ENCODE data around the gene C5orf52. TPM values are rescaled to one million over a fixed set of nuclear protein-coding genes. Genes with fewer than 3 reads are reported as not detected.

Gene C5orf52
- total RNA-seq, 1 donor from 2014 or later: not detected

DNA sequence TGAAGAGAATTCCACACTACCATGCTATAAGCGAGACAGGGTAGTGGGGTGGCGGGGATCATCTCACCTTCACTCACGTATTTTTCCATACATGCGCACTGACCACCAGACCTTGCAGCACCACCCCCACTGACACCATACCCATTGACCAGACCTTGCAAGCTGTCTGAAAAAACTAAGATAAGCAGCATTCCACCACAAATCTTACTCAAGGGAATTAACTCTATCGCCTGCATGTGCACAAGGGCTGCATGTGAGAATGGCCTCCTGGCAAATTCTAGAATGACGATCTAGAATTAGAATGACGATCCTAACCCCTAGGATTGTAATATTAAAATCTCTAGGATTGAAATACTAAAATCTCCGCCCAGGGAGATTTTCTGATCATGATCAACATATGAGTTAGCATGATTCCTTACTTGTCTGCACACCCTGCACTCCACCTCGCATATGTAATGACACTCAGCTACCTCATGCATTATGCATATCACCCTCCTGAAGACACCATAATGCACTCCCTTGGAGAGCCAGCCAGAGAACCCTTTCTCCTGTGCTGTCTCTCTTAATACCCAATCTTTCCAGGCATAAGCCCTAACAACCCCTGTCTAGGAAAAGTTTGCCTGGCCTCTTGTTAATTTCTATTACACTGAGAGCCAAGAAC is 30.8 kb upstream of the C5orf52 start:
- H3K36me3 Mint-ChIP-seq (ENCODE audit: low read depth, unreplicated experiment): no peaks in the 10 kb centered on the region

DNA sequence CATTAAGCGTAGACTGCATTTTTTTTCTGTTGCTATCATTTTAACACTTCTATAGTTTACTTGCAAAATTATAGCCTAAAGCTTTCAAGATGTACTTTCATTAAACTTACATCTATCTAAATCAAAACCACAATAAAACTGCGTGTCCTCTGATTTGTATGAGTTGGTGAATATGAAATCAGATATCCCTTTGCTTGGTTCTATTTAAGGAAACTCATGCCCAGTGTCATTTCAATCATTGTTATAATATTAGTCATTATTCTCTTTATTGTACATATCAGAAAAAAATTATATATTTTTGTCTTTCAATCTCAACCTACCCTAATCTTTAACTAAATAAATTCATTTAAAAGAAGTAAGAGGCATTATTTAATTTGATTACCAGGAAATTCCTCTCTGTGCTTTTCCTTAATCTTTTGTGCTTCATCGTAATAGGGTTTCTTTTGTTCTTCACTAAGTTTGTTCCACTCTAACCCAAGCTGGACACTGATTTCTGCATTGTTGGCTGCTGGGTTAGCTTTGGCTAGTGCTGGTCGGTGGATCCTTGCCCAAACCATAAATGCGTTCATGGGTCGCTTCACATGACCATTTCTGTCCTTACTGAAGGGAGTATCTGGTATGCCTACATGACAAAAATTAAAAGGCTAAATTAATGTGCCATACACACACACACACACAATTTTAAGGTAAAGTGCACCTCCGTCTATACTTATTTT is 22.9 kb upstream of the C5orf52 start:
- Mint-ChIP-seq H3K4me1 (ENCODE audit: unreplicated experiment) (peaks cover 6% of the 10 kb centered on the region), H3K27ac (ENCODE audit: unreplicated experiment) (no peak overlapping the region), H3K4me3 (ENCODE audit: unreplicated experiment) (no peak overlapping the region), H3K9me3 (ENCODE audit: unreplicated experiment) (peaks cover 6% of the 10 kb centered on the region), H3K36me3 (ENCODE audit: low read depth, unreplicated experiment) (peaks cover 9% of the 10 kb centered on the region), H3K27me3 (ENCODE audit: unreplicated experiment) (no peaks in the 10 kb centered on the region)
- TF ChIP-seq, protein P1, sequence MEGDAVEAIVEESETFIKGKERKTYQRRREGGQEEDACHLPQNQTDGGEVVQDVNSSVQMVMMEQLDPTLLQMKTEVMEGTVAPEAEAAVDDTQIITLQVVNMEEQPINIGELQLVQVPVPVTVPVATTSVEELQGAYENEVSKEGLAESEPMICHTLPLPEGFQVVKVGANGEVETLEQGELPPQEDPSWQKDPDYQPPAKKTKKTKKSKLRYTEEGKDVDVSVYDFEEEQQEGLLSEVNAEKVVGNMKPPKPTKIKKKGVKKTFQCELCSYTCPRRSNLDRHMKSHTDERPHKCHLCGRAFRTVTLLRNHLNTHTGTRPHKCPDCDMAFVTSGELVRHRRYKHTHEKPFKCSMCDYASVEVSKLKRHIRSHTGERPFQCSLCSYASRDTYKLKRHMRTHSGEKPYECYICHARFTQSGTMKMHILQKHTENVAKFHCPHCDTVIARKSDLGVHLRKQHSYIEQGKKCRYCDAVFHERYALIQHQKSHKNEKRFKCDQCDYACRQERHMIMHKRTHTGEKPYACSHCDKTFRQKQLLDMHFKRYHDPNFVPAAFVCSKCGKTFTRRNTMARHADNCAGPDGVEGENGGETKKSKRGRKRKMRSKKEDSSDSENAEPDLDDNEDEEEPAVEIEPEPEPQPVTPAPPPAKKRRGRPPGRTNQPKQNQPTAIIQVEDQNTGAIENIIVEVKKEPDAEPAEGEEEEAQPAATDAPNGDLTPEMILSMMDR (IDR thresholded peaks at IDR 0.05; ENCODE audit: unreplicated experiment): no peak
- no peak for DNase-seq (ENCODE audit: low spot score)

More for the DNA sequence above, 30.8 kb upstream of the C5orf52 start:
- Mint-ChIP-seq H3K27ac (ENCODE audit: unreplicated experiment) (no peak overlapping the region), H3K9me3 (ENCODE audit: unreplicated experiment) (no peaks in the 10 kb centered on the region), H3K4me1 (ENCODE audit: unreplicated experiment) (peaks cover 8% of the 10 kb centered on the region), H3K4me3 (ENCODE audit: unreplicated experiment) (no peak overlapping the region), H3K27me3 (ENCODE audit: unreplicated experiment) (no peaks in the 10 kb centered on the region)
- DNase-seq (ENCODE audit: low spot score): no peak
- TF ChIP-seq, protein P1 (IDR thresholded peaks at IDR 0.05; ENCODE audit: unreplicated experiment): no peak

DNA sequence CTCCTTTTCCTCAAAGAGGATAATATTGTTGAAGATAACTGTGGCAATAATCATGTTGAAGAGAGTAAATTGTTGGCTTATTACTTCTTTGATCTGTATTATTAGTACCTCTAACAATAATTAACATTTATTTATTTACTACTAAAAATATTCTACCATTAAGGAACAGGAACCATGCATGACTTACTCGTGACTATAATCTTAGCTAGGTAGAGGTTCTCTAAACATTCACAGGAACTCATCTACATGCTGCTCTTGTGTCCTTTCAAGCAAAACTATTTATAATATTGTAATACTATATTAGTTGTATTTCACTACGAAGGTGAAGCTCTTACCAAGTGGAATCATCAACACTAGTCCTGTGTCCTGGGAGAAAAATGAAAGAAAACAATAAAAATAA is 22.2 kb upstream of the C5orf52 start:
- Mint-ChIP-seq H3K9me3 (ENCODE audit: unreplicated experiment) (peaks cover 6% of the 10 kb centered on the region), H3K36me3 (ENCODE audit: low read depth, unreplicated experiment) (peaks cover 9% of the 10 kb centered on the region), H3K4me3 (ENCODE audit: unreplicated experiment) (no peak overlapping the region), H3K27me3 (ENCODE audit: unreplicated experiment) (no peaks in the 10 kb centered on the region), H3K4me1 (ENCODE audit: unreplicated experiment) (peaks cover 6% of the 10 kb centered on the region), H3K27ac (ENCODE audit: unreplicated experiment) (no peak overlapping the region)
- TF ChIP-seq, protein P1 (IDR thresholded peaks at IDR 0.05; ENCODE audit: unreplicated experiment): no peak
- DNase-seq (ENCODE audit: low spot score): no peak

DNA sequence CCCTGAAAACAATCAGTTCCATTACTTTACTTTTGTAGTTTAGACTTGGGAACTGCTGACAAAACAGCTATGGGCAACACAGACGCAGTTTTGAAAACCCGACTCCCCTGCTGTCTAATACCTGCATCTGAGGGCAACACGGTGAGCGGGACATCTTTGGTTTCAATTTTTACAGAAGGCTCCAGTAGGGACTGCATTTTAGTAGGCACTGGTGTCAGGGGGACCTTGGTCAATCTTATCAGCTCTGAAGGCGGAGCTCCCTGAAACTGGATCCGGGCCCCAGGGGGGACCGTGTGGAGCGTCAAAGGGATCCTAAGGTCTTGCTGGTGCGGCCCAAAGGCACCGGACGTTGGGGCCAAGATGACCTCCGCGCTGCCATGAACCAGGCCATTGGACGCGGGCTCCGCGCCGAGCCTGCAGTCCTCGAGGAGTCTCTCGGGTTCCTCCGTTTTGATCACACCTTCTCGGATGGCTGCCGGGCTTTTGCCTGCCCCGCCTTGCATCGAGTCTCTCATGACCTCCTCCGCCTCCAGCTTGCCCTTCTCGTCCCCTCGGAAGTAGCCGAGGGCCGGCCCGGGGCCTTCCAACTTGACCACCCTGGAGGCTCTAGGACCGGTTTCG is 20.2 kb upstream of the C5orf52 start:
- DNase-seq (ENCODE audit: low spot score): no peak
- Mint-ChIP-seq H3K36me3 (ENCODE audit: low read depth, unreplicated experiment) (peaks cover 9% of the 10 kb centered on the region), H3K27ac (ENCODE audit: unreplicated experiment) (no peak overlapping the region), H3K4me3 (ENCODE audit: unreplicated experiment) (no peak overlapping the region), H3K4me1 (ENCODE audit: unreplicated experiment) (peaks cover 6% of the 10 kb centered on the region), H3K9me3 (ENCODE audit: unreplicated experiment) (peaks cover 6% of the 10 kb centered on the region), H3K27me3 (ENCODE audit: unreplicated experiment) (no peaks in the 10 kb centered on the region)
- TF ChIP-seq, protein P1 (IDR thresholded peaks at IDR 0.05; ENCODE audit: unreplicated experiment): no peak
